ENCODE data around the gene SMURF1.

The SMURF1 gene

DNA sequence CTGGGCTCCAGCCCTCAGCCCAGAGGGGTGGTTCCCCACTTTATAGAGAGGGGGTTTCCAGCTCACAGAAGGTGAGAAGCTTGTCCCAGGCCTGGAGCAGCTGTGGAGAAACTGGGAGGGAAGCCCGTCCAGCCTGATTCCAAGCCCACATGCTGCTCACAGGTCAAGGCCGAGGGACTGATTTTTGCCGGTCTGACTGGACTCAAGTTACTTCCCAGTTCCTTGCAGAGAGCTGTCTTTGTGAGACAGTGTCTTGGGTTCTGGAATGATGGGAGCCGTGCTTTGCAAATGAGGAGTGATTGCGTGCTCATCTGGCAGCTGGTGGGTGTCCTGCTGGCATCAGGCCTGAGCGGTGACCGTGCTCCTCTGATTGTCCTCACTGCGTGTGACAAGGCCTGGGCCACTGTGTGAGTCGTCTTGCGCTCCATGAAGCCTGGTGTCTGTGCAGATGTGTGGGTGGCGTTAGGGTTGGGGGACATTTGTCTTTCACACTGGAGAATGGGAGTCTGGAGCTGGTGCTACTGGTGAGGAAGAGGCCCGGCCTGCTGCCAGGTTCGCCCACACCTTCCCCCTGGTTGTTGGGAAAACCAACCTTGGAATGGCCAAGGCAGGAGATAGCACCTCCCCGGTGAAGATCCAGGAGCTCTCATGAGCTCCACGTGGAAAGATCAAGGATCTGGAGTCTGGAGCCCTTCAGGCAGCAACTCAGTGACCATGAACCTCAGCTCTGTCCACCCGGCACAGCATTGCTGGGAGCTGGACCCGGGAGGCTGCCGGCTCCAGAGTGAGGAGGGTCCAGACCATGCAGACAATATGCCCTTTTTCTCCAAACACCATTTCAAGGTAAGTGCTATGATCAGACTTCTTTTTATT, 129.6 kb downstream of the SMURF1 start:
- TF ChIP-seq CTCF (IDR thresholded peaks at IDR 0.05; ENCODE audit: low read depth, low read length): no peak
- H3K4me3 ChIP-seq (ENCODE audit: low read depth, low read length): no peak overlapping the region

DNA sequence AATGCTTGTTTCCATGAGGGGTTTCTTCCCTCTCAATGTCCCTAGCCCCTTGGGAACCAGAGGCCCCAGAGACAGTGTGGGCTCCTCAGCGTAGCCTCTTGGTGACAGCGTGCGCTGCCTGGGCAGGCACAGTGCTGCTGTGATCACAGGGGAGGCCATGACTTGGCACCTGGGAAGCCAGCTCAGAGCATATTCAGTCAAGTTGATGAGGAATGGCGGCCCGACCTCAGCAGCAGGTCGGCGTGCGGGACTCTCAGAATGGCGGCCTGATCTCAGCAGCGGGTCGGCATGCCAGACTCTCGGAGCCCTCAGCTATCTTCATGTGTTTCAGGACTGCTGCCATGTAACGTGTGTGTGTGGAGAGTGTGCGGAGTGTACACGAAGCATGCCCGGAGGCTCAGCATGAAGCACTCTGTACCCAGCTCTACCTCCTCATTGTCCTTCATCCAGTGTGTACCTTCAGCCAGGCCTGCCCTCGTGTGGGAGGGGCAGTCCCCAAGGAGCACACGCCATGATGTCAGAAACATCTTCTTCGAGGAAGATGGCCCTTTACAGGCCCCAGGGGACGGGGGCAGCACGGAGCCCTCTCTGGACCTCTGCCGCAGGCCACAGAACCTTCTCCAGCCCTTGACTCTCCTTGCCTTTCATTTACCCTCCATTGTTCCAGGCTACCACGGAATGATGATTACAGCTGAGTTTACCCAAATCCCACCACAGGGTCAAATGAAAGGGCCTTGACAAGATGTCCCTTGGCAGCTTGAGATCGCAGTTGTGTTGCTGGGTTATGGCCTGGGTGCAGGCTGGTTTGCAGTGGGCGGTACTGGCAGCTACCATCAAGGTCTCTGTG, 130.4 kb downstream of the SMURF1 start:
- TF ChIP-seq CTCF (IDR thresholded peaks at IDR 0.05; ENCODE audit: low read depth, low read length): no peak
- no peak overlapping the region for H3K4me3 ChIP-seq (ENCODE audit: low read depth, low read length)

GRCh38 chr7:99012722-99013121, 131.2 kb downstream of the SMURF1 start:
- no peak for TF ChIP-seq CTCF (IDR thresholded peaks at IDR 0.05; ENCODE audit: low read depth, low read length)
- no peak overlapping the region for H3K4me3 ChIP-seq (ENCODE audit: low read depth, low read length)

GRCh38 chr7:99011706-99012404, 132.1 kb downstream of the SMURF1 start:
- no peak for TF ChIP-seq CTCF (IDR thresholded peaks at IDR 0.05; ENCODE audit: low read depth, low read length)
- H3K4me3 ChIP-seq (ENCODE audit: low read depth, low read length): no peak overlapping the region

DNA sequence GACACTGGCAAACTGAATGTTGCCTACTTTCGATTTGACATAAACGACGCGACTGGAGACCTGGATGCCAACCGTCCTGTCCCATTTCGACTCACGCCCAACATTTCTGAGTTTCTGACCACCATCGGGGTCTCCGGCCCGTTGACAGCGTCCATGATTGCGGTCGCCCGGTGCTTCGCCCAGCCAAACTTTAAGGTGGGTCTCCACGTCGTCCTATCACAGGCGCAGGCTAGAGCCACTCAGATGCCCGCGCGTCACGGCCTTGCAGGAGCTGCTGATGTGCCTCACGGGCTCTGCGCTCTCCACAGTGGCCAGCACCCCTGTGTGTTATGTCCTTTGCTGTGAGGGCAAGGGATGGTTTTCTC, 132.6 kb downstream of the SMURF1 start:
- TF ChIP-seq CTCF (IDR thresholded peaks at IDR 0.05; ENCODE audit: low read depth, low read length): no peak
- H3K4me3 ChIP-seq (ENCODE audit: low read depth, low read length): no peak overlapping the region

DNA sequence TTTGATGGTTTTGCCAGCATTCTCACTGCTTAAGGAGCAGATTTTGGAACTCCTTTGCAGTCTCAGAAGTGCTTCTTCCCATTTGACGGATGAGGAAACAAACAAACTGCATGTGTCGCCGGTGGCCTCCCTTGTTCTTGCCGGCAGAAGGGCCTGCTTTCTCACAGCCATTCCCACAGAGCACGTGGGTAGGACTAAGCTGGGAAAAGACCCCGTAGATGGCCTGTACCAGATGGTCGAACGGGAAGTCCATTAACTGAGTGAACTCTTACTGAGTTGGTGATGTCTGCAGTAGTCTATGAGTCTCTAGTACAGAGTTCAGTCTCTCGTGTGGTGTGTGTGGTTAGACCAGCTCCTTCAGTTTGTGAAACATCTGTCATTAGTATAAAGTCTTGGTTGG, 133.6 kb downstream of the SMURF1 start:
- no peak for TF ChIP-seq CTCF (IDR thresholded peaks at IDR 0.05; ENCODE audit: low read depth, low read length)
- H3K4me3 ChIP-seq (ENCODE audit: low read depth, low read length): no peak overlapping the region

Measured in WI38 (cell line).